Body of pancreas (tissue), 4 donors: ENCODE data around the gene MYO5C.

Source experiments
- CTCF ChIP-seq, 7 experiments: fragments of 450-650 bp in 4 of 7; fragments of 200-600 bp in 3 of 7; sonication (generic) in 3 of 7; IDR thresholded peaks; one replicate each; pipeline ENCODE4 v1.5.1; 2016 to 2019; ENCODE audit warnings: antibody characterized with exemption in 7 of 7
- POLR2A ChIP-seq, 3 donors: fragments of 450-650 bp; IDR thresholded peaks; one replicate each; pipeline ENCODE4 v1.6.1; 2016; ENCODE audit warnings: antibody characterized with exemption in 3 of 3, mild to moderate bottlenecking in 2 of 3

DNA sequence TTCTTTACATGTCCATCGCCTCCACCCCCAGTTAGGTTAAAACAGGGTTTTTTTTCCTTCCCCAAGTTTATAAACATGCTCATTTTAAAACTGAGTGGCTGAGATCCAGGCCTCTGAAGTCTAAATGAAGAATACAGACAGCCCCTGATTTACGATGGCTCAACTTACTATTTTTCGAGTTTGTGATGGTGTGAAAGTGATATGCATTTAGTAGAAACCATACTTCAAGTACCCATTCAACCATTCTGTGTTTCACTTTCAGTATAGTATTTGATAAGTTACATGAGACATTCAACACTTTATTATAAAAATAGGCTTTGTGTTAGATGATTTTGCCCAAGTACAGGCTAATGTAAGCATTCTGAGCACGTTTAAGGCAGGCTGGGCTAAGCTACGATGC lies 73.9 kb downstream of the MYO5C start:
- TF ChIP-seq CTCF (IDR thresholded peaks at IDR 0.05) = no peak
- no peak for TF ChIP-seq POLR2A (IDR thresholded peaks at IDR 0.05)
